ENCODE results near the gene MYH6. TPM values are rescaled to one million over a fixed set of nuclear protein-coding genes. Genes with fewer than 3 reads are reported as not detected.
"Not testable (repeated sequence)": the region's sequence is repeated elsewhere in the genome, so short reads cannot be mapped to it uniquely, and the experiment has no call there.

The MYH6 gene
- total RNA-seq, 1 donor from 2014 or later, result not detected

GRCh38 chr14:23430723-23431085, 22.6 kb upstream of the MYH6 start:
- peaks cover 9% of the 10 kb centered on the region for H3K27me3 Mint-ChIP-seq (ENCODE audit: unreplicated experiment)
- no peak overlapping the region for H3K4me3 Mint-ChIP-seq (ENCODE audit: unreplicated experiment)
- DNase-seq (ENCODE audit: extremely low spot score, unreplicated experiment), result no peak
- no peaks in the 10 kb centered on the region for H3K4me1 Mint-ChIP-seq (ENCODE audit: unreplicated experiment)
- no peaks in the 10 kb centered on the region for H3K9me3 Mint-ChIP-seq (ENCODE audit: unreplicated experiment)
- no peak for TF ChIP-seq CTCF (IDR thresholded peaks at IDR 0.05)
- H3K27ac Mint-ChIP-seq (ENCODE audit: unreplicated experiment), result no peak overlapping the region
- H3K36me3 Mint-ChIP-seq (ENCODE audit: unreplicated experiment), result no peaks in the 10 kb centered on the region

GRCh38 chr14:23430016-23430722, 22.1 kb upstream of the MYH6 start:
- H3K27ac Mint-ChIP-seq (ENCODE audit: unreplicated experiment), result no peak overlapping the region
- DNase-seq (ENCODE audit: extremely low spot score, unreplicated experiment), result no peak
- no peaks in the 10 kb centered on the region for H3K4me1 Mint-ChIP-seq (ENCODE audit: unreplicated experiment)
- TF ChIP-seq CTCF (IDR thresholded peaks at IDR 0.05), result no peak
- no peaks in the 10 kb centered on the region for H3K36me3 Mint-ChIP-seq (ENCODE audit: unreplicated experiment)
- H3K9me3 Mint-ChIP-seq (ENCODE audit: unreplicated experiment), result no peaks in the 10 kb centered on the region
- no peak overlapping the region for H3K4me3 Mint-ChIP-seq (ENCODE audit: unreplicated experiment)
- peaks cover 9% of the 10 kb centered on the region for H3K27me3 Mint-ChIP-seq (ENCODE audit: unreplicated experiment)

- Mint-ChIP-seq H3K4me3 (ENCODE audit: unreplicated experiment) (no peak overlapping the region), H3K27ac (ENCODE audit: unreplicated experiment) (no peak overlapping the region), H3K27me3 (ENCODE audit: unreplicated experiment) (peaks cover 11% of the 10 kb centered on the region), H3K4me1 (ENCODE audit: unreplicated experiment) (no peaks in the 10 kb centered on the region), H3K36me3 (ENCODE audit: unreplicated experiment) (no peaks in the 10 kb centered on the region), H3K9me3 (ENCODE audit: unreplicated experiment) (no peaks in the 10 kb centered on the region)
- DNase-seq (ENCODE audit: extremely low spot score, unreplicated experiment), result no peak
- no peak for TF ChIP-seq CTCF (IDR thresholded peaks at IDR 0.05)
These were observed 20.8 kb upstream of the MYH6 start for GRCh38 chr14:23428686-23429495.

- H3K27me3 Mint-ChIP-seq (ENCODE audit: unreplicated experiment), result peaks cover 11% of the 10 kb centered on the region
- H3K36me3 Mint-ChIP-seq (ENCODE audit: unreplicated experiment); H3K4me1 Mint-ChIP-seq (ENCODE audit: unreplicated experiment); H3K4me3 Mint-ChIP-seq (ENCODE audit: unreplicated experiment); H3K27ac Mint-ChIP-seq (ENCODE audit: unreplicated experiment); H3K9me3 Mint-ChIP-seq (ENCODE audit: unreplicated experiment); DNase-seq (ENCODE audit: extremely low spot score, unreplicated experiment): not testable (repeated sequence)
These were observed 17.7 kb upstream of the MYH6 start for GRCh38 chr14:23425798-23426197.

GRCh38 chr14:23425169-23425568, 17.1 kb upstream of the MYH6 start:
- H3K27ac Mint-ChIP-seq (ENCODE audit: unreplicated experiment), result no peak overlapping the region
- no peak overlapping the region for H3K4me3 Mint-ChIP-seq (ENCODE audit: unreplicated experiment)
- peaks cover 13% of the 10 kb centered on the region for H3K27me3 Mint-ChIP-seq (ENCODE audit: unreplicated experiment)
- H3K36me3 Mint-ChIP-seq (ENCODE audit: unreplicated experiment), result no peaks in the 10 kb centered on the region
- TF ChIP-seq CTCF (IDR thresholded peaks at IDR 0.05), result no peak
- no peaks in the 10 kb centered on the region for H3K4me1 Mint-ChIP-seq (ENCODE audit: unreplicated experiment)
- H3K9me3 Mint-ChIP-seq (ENCODE audit: unreplicated experiment), result no peaks in the 10 kb centered on the region
- DNase-seq (ENCODE audit: extremely low spot score, unreplicated experiment), result no peak
